Measurements from ENCODE around the gene HYI.

HYI gene

DNA sequence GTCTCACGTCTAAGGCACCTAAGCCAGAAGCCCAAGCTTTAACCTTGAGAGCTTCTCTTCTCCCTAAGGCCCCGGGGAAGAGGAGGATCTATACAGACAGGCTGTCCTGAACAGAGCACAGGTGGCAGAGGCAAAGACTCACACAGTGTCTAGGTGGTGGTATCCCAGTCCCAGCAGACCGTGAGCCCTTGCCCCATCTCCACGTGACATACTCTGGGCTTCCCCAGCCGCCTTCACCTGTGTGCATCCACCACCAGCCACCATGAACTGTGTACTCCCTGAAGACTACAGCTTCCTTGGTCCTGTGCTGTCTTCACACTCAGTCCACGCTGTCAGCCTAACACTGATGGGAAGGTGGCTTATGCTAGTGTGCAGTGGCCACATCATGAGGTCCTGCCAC is 32.3 kb downstream of the HYI start:
- TF ChIP-seq GABPA (IDR thresholded peaks at IDR 0.05; ENCODE audit: low read depth) = no peak
- no peak for TF ChIP-seq CTCF (IDR thresholded peaks at IDR 0.05; ENCODE audit: insufficient read depth, low read length)
- no peak for TF ChIP-seq SPI1 (IDR thresholded peaks at IDR 0.05; ENCODE audit: borderline replicate concordance, low read depth)
- no peak for TF ChIP-seq POLR2AphosphoS5 (IDR thresholded peaks at IDR 0.05; ENCODE audit: low read depth)
- TF ChIP-seq, protein P1, sequence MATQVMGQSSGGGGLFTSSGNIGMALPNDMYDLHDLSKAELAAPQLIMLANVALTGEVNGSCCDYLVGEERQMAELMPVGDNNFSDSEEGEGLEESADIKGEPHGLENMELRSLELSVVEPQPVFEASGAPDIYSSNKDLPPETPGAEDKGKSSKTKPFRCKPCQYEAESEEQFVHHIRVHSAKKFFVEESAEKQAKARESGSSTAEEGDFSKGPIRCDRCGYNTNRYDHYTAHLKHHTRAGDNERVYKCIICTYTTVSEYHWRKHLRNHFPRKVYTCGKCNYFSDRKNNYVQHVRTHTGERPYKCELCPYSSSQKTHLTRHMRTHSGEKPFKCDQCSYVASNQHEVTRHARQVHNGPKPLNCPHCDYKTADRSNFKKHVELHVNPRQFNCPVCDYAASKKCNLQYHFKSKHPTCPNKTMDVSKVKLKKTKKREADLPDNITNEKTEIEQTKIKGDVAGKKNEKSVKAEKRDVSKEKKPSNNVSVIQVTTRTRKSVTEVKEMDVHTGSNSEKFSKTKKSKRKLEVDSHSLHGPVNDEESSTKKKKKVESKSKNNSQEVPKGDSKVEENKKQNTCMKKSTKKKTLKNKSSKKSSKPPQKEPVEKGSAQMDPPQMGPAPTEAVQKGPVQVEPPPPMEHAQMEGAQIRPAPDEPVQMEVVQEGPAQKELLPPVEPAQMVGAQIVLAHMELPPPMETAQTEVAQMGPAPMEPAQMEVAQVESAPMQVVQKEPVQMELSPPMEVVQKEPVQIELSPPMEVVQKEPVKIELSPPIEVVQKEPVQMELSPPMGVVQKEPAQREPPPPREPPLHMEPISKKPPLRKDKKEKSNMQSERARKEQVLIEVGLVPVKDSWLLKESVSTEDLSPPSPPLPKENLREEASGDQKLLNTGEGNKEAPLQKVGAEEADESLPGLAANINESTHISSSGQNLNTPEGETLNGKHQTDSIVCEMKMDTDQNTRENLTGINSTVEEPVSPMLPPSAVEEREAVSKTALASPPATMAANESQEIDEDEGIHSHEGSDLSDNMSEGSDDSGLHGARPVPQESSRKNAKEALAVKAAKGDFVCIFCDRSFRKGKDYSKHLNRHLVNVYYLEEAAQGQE (IDR thresholded peaks at IDR 0.05; ENCODE audit: insufficient replicate concordance, low read depth) = no peak
- Histone ChIP-seq H3K27ac (replicated peaks) (no peak overlapping the region), H3K4me3 (replicated peaks; ENCODE audit: insufficient read depth, low read length) (no peak overlapping the region), H3K27me3 (ENCODE audit: insufficient read depth, poor library complexity, severe bottlenecking) (no peaks in the 10 kb centered on the region)
- no peak for DNase-seq (ENCODE audit: low read depth in 1 of 2, low spot score in 1 of 2)

DNA sequence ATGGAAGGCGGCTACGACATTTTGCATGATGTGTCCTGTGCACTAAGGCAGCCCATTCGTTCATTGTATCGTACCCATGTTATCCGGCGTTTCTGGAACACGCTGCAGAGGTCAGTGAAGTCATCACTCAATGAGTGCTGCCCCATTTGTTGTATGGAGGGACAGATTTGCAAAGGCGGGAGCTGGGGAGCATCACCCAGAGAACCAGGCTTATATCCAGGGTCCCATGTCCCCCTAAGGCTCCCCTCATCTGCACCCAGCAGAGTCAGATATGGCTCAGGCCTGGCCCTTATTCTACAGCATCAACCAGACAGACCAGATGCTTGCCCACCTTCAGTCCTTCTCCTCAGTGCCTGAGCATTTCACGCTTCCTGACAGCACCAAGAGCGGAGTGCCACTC is 32.9 kb downstream of the HYI start:
- Histone ChIP-seq H3K27ac (replicated peaks) (no peak overlapping the region), H3K27me3 (ENCODE audit: insufficient read depth, poor library complexity, severe bottlenecking) (no peaks in the 10 kb centered on the region), H3K4me3 (replicated peaks; ENCODE audit: insufficient read depth, low read length) (no peak overlapping the region)
- DNase-seq (ENCODE audit: low read depth in 1 of 2, low spot score in 1 of 2) = no peak
- TF ChIP-seq CTCF (IDR thresholded peaks at IDR 0.05; ENCODE audit: insufficient read depth, low read length) (no peak), GABPA (IDR thresholded peaks at IDR 0.05; ENCODE audit: low read depth) (no peak), SPI1 (IDR thresholded peaks at IDR 0.05; ENCODE audit: borderline replicate concordance, low read depth) (no peak), POLR2AphosphoS5 (IDR thresholded peaks at IDR 0.05; ENCODE audit: low read depth) (no peak)
- TF ChIP-seq, protein P1 (IDR thresholded peaks at IDR 0.05; ENCODE audit: insufficient replicate concordance, low read depth) = no peak

GRCh38 chr1:43419627-43420425 is 33.9 kb downstream of the HYI start:
- no peaks in the 10 kb centered on the region for H3K27me3 ChIP-seq (ENCODE audit: insufficient read depth, poor library complexity, severe bottlenecking)
- H3K4me3 ChIP-seq (replicated peaks; ENCODE audit: insufficient read depth, low read length) = no peak overlapping the region
- DNase-seq (ENCODE audit: low read depth in 1 of 2, low spot score in 1 of 2) = no peak
- no peak overlapping the region for H3K27ac ChIP-seq (replicated peaks)
- TF ChIP-seq SPI1 (IDR thresholded peaks at IDR 0.05; ENCODE audit: borderline replicate concordance, low read depth) (no peak), POLR2AphosphoS5 (IDR thresholded peaks at IDR 0.05; ENCODE audit: low read depth) (no peak), CTCF (IDR thresholded peaks at IDR 0.05; ENCODE audit: insufficient read depth, low read length) (no peak), GABPA (IDR thresholded peaks at IDR 0.05; ENCODE audit: low read depth) (no peak)
- TF ChIP-seq, protein P1 (IDR thresholded peaks at IDR 0.05; ENCODE audit: insufficient replicate concordance, low read depth) = no peak
